ENCODE measurements around the gene VEPH1. TPM values are rescaled to one million over a fixed set of nuclear protein-coding genes. Genes with fewer than 3 reads are reported as not detected.

VEPH1 gene
- total RNA-seq, 4 donors from 2014 or later, result 5.8 TPM; not detected in 3

GRCh38 chr3:157475921-157476414 is 27.2 kb downstream of the VEPH1 start:
- Histone ChIP-seq H3K27ac (no peak overlapping the region), H3K4me3 (no peak overlapping the region), H3K36me3 (no peaks in the 10 kb centered on the region), H3K9me3 (no peaks in the 10 kb centered on the region), H3K27me3 (no peaks in the 10 kb centered on the region), H3K4me1 (no peaks in the 10 kb centered on the region)
- no peak for TF ChIP-seq POLR2A (IDR thresholded peaks at IDR 0.05)
- TF ChIP-seq CTCF (IDR thresholded peaks at IDR 0.05), result no peak
- DNase-seq, result no peak

GRCh38 chr3:157472648-157473047 is 30.6 kb downstream of the VEPH1 start:
- no peak overlapping the region for H3K27ac ChIP-seq
- no peaks in the 10 kb centered on the region for H3K27me3 ChIP-seq
- TF ChIP-seq CTCF (IDR thresholded peaks at IDR 0.05) (no peak), POLR2A (IDR thresholded peaks at IDR 0.05) (no peak)
- no peak for DNase-seq
- no peaks in the 10 kb centered on the region for H3K4me1 ChIP-seq
- H3K9me3 ChIP-seq, result no peaks in the 10 kb centered on the region
- H3K4me3 ChIP-seq, result no peak overlapping the region
- H3K36me3 ChIP-seq, result no peaks in the 10 kb centered on the region

GRCh38 chr3:157471064-157471463 is 32.2 kb downstream of the VEPH1 start:
- no peak overlapping the region for H3K4me3 ChIP-seq
- H3K9me3 ChIP-seq, result no peaks in the 10 kb centered on the region
- H3K36me3 ChIP-seq, result no peaks in the 10 kb centered on the region
- H3K4me1 ChIP-seq, result no peaks in the 10 kb centered on the region
- no peak overlapping the region for H3K27ac ChIP-seq
- no peak for DNase-seq
- H3K27me3 ChIP-seq, result no peaks in the 10 kb centered on the region
- TF ChIP-seq CTCF (IDR thresholded peaks at IDR 0.05) (no peak), POLR2A (IDR thresholded peaks at IDR 0.05) (no peak)

- Histone ChIP-seq H3K4me1 (no peaks in the 10 kb centered on the region), H3K27ac (no peak overlapping the region), H3K9me3 (no peaks in the 10 kb centered on the region), H3K4me3 (no peak overlapping the region), H3K36me3 (no peaks in the 10 kb centered on the region), H3K27me3 (no peaks in the 10 kb centered on the region)
- TF ChIP-seq CTCF (IDR thresholded peaks at IDR 0.05), result no peak
- no peak for TF ChIP-seq POLR2A (IDR thresholded peaks at IDR 0.05)
- DNase-seq, result no peak
Measured at GRCh38 chr3:157469561-157470294, 33.5 kb downstream of the VEPH1 start.

- no peak for TF ChIP-seq POLR2A (IDR thresholded peaks at IDR 0.05)
- H3K4me3 ChIP-seq, result no peak overlapping the region
- H3K4me1 ChIP-seq, result no peaks in the 10 kb centered on the region
- H3K27me3 ChIP-seq, result no peaks in the 10 kb centered on the region
- DNase-seq, result no peak
- no peak overlapping the region for H3K27ac ChIP-seq
- no peaks in the 10 kb centered on the region for H3K9me3 ChIP-seq
- no peaks in the 10 kb centered on the region for H3K36me3 ChIP-seq
Measured at GRCh38 chr3:157467200-157467599, 36.0 kb downstream of the VEPH1 start.

GRCh38 chr3:157465741-157466140 is 37.5 kb downstream of the VEPH1 start:
- no peak overlapping the region for H3K27ac ChIP-seq
- no peak overlapping the region for H3K4me3 ChIP-seq
- no peaks in the 10 kb centered on the region for H3K9me3 ChIP-seq
- H3K4me1 ChIP-seq, result no peaks in the 10 kb centered on the region
- TF ChIP-seq CTCF (IDR thresholded peaks at IDR 0.05) (no peak), POLR2A (IDR thresholded peaks at IDR 0.05) (no peak)
- no peaks in the 10 kb centered on the region for H3K36me3 ChIP-seq
- no peaks in the 10 kb centered on the region for H3K27me3 ChIP-seq
- DNase-seq, result no peak

Data from Peyer's patch (tissue), 4 donors.